GM13977 (cell line): ENCODE results near the gene TMED8.

ENCODE experiments used
- DNase-seq: peaks from one replicate; pipeline ENCODE4 v3.0.0; 2012; ENCODE audit warnings: low spot score
- in situ Hi-C: fragments of 300-500 bp; cut with MboI; formaldehyde crosslinking; loops from one replicate; pipeline ENCODE4 v1.12.0; 2022; ENCODE audit warnings: low sequenced_read_pairs, low pct_unique_long_range_greater_than_20kb, mixed read lengths, inconsistent platforms; ENCODE audit not compliant: unreplicated experiment
- TF ChIP-seq, protein P1 (sequence below): IDR thresholded peaks from 2 replicates; pipeline ENCODE4 v1.5.1; 2012; ENCODE audit warnings: mild to moderate bottlenecking, control low read depth; ENCODE audit not compliant: insufficient read depth; ENCODE audit errors: extremely low read depth, missing control alignments

Gene TMED8

DNA sequence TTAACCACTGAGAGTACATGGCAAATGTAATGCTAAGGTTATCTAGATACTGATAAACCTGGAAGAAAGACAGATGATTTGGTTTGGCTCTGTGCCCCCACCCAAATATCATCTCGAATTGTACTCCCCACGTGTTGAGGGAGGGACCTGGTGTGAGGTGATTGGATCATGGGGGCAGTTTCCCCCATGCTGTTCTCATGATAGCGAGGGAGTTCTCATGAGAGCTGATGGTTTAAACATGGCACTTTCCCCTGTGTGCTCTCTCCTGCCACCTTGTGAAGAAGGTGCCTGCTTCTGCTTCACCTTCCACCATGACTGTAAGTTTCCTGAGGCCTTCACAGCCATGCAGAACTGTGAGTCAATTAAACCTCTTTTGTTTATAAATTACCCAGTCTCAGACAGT lies 32.2 kb upstream of the TMED8 start:
- in situ Hi-C loops = no loop called here
- DNase-seq = no peak
- TF ChIP-seq, protein P1, sequence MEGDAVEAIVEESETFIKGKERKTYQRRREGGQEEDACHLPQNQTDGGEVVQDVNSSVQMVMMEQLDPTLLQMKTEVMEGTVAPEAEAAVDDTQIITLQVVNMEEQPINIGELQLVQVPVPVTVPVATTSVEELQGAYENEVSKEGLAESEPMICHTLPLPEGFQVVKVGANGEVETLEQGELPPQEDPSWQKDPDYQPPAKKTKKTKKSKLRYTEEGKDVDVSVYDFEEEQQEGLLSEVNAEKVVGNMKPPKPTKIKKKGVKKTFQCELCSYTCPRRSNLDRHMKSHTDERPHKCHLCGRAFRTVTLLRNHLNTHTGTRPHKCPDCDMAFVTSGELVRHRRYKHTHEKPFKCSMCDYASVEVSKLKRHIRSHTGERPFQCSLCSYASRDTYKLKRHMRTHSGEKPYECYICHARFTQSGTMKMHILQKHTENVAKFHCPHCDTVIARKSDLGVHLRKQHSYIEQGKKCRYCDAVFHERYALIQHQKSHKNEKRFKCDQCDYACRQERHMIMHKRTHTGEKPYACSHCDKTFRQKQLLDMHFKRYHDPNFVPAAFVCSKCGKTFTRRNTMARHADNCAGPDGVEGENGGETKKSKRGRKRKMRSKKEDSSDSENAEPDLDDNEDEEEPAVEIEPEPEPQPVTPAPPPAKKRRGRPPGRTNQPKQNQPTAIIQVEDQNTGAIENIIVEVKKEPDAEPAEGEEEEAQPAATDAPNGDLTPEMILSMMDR = peak; percentile 33

DNA sequence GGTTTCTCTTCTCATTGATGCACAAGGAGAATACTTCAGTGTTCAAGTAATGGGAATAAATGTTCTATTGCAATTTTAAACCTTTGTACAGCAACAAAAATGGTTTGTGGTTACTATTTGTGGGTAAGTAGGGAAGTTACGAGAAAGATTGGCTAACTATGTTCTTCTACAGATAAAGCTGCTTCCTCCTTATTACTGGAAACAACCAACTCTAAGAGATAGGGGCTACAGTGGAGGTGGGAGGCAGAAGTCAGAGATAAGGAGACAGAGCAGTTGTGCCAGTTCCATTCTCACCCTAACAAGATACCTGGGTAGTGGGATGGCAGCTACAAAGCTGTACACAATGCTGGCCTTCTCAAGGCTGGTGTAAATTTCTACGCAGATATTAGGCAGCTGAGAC lies 30.3 kb upstream of the TMED8 start:
- in situ Hi-C loops = no loop called here
- no peak for DNase-seq
- TF ChIP-seq, protein P1 = no peak

DNA sequence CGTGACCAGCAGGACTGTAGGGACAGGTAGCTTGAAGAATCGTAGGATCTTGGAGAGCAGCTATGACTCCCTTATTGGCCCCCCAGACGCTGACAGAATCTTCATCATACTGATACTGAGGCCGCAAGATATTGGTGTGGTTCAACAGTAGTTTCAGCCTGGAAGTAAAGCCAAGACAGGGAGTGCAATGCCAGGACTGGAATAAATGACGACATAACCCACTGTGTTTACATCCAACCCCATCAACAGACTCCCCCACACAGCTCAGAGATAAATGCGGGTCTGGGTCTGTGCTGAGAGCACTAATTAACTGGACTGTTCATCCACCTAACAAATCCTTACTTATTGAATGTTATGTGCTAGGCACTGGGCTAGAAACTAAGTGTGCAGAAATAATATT lies 29.8 kb upstream of the TMED8 start:
- TF ChIP-seq, protein P1 = no peak
- in situ Hi-C loops = no loop called here
- no peak for DNase-seq

DNA sequence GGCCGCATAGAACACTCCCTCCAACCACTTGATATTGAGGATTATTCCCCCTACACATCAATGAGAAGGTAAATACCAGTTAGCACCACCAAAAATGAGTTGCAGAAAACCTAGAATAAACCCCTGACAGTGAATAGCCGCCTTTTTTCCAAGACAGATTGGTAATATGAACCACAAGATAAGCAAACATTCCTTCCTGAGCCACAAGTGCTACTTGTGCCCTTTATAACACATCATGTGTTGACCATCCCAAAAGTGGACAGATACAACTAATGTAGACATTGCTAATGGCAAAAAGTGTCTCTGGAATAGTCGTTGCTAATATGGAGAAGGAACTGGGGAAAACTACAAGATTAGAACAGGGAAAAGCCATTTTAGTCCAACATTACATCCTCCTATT lies 29.2 kb upstream of the TMED8 start:
- in situ Hi-C loops = no loop called here
- no peak for DNase-seq
- TF ChIP-seq, protein P1 = no peak

DNA sequence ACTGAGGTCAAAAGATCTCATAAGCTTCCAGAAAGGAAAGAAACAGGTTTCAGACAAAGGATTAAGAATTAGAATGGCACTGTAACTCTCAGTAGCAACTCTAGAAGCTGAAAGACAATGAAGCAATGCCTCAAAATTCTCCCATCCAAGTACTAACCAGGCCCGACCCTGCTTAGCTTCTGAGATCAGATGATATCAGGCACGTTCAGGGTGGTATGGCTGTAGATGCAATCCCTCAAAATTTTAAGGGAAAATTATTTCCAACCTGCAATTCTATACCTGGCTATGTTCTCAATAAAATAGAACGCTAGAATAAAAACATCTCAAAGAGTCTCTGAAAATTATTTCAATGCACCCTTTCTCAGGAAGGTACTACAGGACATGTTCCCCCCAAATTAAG lies 26.9 kb upstream of the TMED8 start:
- in situ Hi-C loops = no loop called here
- TF ChIP-seq, protein P1 = no peak
- no peak for DNase-seq

DNA sequence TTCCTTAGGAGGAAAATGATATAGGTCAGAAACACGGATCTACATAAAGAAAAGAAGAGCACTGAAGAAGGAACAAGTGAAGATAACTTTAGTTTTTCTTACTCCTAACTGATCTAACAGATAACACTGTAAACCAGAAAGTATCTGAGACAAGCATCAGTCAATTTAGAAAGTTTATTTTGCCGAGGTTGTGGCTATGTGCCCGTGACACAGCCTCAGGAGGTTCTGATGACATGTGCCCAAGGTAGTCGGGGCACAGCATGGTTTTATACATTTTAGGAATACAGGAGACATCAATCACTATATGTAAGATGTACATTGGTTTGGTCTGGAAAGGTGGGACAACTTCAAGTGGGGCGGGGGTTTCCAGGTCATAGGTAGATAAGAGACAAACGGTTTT lies 23.3 kb upstream of the TMED8 start:
- TF ChIP-seq, protein P1 = no peak
- no peak for DNase-seq
- in situ Hi-C loops = no loop called here

DNA sequence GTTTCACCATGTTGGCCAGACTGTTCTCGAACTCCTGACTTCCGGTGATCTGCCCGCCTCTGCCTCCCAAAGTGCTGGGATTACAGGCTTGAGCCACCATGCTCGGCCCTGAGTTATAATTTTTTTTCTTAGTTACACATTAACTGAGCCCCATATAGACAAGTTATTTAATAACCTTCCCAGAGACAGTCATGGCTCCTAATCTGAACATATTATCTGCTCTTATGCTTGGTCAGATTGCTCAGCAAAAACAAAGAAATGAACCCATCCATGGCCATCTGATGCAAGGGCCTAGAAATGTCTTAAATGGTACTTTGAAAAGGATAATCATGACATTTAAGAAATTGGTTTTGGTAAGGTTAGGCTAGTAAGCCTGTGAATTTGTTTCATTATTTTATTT lies 13.3 kb upstream of the TMED8 start:
- DNase-seq = no peak
- TF ChIP-seq, protein P1 = no peak
- in situ Hi-C loops = no loop called here
